GM21528 (cell line): ENCODE measurements around the gene CBFA2T3.

ENCODE experiments used
- ATAC-seq: cut with Tn5 transposase; IDR thresholded peaks from one replicate; pipeline ENCODE4 v1.9.1; 2021; ENCODE audit warnings: mild to moderate bottlenecking, moderate library complexity; ENCODE audit not compliant: unreplicated experiment, low FRiP score

Gene CBFA2T3

DNA sequence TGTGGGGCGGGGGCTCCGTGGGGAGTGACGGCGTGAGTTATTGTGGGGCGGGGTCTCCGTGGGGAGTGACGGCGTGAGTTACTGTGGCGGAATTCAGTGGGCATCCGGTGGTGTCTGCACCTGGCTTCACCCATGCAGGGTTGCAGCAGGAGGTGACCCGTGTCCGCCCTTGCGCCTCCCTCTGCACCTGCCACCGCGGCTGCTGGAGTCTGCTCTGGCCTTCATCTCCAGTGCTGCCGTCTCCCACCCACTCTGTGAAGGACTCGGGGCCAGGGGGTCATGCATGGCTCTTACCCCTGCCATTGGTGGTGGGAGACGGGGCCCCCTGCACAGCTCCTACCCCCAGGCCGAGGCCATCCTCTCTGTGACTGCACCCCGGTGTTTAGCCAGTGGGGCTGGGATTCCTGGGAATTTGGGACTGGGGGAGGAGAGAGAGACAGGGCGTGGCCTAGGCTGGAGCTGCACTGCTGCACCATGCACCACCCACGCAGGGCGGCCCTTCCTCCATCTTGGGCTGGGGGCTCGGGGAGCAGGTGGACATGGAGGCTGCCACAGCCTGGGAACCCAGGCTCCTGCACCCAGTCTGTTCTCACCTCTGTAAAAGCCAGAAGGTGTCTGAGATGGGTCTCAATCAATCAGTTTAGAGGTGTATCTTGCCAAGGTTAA is 109.3 kb downstream of the CBFA2T3 start:
- ATAC-seq, result no peak

DNA sequence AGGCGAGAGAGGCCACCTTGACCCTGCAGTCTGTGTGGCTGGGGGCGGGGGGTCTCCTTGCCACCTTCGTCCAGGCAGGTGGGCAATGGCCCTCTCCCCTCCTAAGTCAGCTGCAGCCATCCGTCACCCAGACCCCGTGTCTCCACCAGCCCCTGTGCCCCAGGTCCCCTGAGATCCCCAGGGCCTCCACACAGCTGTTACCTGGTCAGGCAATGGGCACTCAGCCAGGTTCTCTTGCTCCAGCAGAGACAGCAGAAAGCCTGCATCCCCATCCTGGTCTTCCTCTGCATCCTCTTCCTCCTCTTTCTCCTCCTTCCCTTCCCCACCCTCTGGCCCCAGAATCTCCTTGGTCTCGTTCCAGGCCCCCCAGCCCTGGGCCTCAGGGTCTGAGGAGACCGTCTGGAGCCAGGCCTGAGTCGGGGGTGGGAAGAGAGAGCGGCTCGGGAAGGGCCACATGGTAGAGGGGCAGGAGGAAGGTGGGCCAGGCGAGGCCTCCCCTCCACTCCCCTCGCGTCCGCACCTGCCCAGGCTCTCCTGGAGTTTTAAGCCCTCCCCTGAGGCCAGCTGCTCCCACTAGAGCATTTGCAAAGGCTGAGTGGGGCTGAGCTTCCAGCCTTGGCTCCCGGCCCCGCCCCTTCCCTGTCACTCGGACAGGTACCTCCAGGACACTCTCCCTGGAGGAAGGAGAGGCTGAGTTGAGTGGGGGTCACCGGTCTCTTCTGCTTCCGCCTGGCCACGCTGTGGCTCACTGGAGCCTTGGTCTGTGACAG is 110.7 kb downstream of the CBFA2T3 start, which contains the start of gene PABPN1L:
Gene PABPN1L (minus strand): TSS at position 510 of the 770 bp plus-strand sequence. CDS start 54 bp downstream, at position 456.
- no peak for ATAC-seq

DNA sequence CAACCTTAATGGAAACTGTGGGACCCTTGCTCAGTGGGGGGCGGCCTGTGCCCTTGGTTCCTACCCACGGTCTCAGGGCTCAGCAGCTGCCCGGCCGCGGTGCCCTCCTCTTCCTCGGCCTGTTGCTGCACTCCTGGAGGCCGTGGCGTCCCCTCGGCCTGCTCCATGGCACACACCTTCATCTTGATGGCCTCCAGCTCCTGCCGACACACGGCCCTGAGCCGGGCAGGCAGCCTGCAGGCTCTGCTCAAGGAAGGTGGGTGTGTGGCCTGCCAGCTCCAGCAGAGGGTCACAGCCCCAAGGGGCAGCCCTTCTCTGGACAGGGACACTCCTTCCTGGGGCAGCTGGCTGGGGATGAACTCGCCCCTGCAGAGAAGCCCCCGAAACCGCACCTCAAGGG is 111.3 kb downstream of the CBFA2T3 start:
- no peak for ATAC-seq

DNA sequence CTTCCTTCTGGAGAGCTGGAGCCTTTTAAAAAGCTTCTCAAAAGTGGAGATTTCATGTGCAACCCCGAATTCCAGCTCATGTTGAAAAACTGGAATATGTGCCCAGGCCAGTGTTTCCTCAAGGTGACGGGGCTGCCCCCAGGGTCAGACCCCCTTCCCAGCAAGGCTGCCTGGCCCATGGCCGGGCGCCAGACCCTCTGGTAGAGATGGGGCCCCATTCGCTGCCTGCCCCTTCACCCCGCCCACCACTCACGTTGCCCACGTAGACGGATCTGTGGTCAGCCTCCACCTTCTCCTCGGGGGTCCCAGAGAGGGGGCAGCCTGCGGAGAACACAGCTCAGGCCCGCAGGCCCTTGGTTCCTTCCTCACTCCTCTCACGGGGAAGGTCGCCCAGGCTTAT is 111.7 kb downstream of the CBFA2T3 start:
- no peak for ATAC-seq

DNA sequence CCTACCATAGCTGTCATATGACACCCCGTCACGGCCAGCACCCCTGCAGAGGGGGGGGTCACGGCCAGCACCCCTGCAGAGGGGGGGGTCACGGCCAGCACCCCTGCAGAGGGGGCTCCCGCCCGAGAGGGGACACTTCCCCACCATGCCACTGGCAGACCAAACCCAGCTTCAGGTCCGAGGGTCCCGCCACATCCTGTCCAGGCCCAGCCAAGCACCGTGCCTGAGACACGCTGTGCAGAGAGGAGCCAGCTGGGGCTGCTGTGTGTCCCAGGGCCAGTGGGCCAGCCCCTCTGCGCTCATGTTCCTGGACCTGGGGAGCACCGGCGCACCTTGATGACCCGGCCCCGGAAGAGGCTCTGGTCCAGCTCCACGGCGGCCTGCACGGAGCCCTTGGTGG is 112.5 kb downstream of the CBFA2T3 start:
- no peak for ATAC-seq

DNA sequence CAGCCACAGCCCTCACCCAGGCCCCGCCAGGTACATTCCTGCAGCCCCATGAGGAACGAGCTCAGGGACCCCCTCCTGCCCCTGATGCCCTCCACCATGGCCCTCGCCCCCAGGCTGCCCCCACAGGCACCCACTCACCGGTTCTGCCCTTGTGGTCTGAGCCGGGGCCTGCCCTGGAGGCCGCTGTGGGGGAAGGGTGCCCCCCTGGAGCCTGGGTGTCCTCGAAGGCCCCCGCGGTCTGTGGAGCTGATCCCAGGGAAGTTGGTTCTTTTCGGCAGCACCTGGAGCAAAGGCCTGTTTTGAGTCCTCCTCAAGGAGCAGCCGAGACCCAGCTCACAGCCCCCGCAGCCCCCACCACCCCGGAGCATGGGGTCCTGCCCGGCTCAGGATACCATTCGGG is 112.9 kb downstream of the CBFA2T3 start:
- ATAC-seq, result no peak

DNA sequence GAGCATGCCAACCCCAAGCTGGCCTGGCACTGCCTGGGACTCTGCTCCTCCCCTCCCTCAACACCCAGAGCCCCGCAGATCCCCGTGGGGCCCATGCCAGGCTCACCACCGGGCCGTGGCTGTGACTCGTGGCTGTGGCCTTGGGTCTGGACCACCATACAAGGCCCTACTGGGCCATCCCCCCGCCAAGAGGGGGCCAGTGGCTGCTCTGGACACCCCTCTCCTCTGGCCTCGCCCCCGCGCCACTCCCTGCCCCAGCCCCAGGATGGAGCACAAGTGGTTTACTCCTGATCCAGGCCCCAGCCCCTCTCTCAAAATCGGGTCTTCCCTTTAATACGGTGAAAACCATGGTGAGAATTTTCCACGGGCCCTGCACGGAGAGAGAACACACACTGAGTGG is 113.6 kb downstream of the CBFA2T3 start:
- ATAC-seq, result no peak

DNA sequence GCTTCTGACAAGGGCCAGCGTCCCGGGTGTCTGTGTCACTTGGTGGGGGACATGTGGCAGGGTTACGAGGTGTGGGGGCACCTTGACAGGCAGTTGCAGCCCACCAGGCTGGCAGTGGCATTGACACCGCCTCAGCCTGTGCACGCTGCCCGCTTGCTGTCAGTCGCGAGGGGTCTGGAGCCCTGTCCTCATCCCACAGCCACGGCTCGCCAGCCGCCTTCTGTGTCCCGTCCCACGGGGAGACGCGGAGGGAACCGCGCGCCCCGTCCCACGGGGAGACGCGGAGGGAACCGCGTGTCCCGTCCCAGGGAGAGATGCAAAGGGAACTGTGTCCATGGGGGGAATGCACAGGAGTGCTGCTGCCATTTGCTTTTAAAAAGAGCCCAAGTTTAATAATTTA is 114.0 kb downstream of the CBFA2T3 start:
- ATAC-seq, result no peak

DNA sequence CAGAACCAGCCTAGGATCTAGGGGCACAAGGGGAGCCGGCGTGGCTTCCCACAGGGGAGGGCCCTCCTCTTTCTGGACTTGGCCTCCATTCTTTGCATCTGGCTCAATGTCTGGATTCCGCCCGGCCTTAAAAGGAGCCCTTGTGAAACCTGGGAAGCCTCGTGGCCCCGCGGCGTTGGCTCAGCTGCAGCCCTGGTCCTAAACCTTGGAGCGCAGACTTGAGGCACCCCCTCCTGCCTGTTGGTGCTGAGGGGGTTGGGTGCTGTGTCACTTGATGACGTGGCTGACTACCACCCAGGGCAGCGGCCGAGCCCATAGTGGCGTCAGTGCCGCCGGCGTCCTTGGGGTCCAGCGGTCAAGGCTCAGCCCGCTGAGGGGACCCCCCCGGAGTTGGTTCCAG is 115.6 kb downstream of the CBFA2T3 start:
- ATAC-seq, result no peak

DNA sequence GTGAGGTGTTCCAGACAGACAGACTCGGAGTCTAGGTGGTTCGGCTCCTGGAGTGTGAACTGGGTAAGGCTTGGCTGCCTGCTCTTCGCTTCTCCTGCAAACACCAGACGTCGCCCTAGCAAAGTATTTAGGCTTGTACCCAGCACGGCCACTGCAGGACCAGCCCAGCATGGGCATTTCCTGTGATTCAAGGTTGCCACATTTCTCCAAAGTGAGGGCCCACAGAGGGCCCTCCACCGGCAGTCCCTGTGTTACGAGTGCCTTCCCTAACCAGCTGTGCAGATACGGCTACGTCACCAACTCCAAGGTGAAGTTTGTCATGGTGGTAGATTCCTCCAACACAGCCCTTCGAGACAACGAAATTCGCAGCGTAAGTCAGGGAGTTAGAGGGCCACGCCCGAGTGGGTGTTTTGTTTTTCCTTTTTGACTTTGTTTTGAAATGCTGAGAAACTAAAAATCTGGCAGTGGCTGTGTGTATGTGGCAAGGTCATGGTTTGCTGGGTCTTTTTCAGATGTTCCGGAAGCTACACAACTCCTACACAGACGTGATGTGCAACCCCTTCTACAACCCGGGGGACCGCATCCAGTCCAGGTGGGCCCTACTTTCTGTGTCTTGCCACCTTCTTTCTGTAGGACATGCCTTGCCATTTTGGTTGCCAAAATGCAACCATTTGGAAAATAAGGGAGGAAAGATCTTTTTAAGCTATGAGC is 117.5 kb downstream of the CBFA2T3 start:
- ATAC-seq, result no peak

DNA sequence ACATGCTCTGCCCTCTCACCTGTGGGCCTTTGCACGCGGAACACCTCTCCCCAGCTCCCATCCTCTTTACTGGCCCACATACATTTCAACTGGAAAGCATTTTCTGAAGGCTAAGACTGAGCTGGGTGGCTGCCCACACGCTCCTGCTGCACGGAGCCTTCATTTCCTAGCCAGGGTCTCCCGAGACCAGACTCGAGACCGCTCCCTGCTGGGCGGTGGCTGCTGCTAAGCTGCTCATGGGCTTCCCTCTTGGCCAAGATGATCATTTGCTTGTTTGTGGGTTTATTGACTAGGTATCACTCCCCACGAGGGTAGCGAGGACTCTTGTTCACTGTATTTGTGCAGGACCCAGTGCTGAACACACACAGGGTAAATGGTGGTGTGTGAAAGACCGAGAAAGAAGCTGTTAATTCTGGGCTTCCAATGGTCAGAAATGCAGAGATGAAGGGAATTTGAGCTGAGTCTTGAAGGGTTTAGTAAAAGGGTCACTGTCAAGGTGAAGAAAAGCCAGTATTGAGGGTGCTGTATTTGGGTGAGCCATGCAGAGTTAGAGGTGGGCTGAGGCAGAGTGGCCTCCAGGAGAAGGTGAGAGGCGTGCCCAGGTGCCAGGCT is 119.2 kb downstream of the CBFA2T3 start:
- peak; percentile 36 for ATAC-seq

DNA sequence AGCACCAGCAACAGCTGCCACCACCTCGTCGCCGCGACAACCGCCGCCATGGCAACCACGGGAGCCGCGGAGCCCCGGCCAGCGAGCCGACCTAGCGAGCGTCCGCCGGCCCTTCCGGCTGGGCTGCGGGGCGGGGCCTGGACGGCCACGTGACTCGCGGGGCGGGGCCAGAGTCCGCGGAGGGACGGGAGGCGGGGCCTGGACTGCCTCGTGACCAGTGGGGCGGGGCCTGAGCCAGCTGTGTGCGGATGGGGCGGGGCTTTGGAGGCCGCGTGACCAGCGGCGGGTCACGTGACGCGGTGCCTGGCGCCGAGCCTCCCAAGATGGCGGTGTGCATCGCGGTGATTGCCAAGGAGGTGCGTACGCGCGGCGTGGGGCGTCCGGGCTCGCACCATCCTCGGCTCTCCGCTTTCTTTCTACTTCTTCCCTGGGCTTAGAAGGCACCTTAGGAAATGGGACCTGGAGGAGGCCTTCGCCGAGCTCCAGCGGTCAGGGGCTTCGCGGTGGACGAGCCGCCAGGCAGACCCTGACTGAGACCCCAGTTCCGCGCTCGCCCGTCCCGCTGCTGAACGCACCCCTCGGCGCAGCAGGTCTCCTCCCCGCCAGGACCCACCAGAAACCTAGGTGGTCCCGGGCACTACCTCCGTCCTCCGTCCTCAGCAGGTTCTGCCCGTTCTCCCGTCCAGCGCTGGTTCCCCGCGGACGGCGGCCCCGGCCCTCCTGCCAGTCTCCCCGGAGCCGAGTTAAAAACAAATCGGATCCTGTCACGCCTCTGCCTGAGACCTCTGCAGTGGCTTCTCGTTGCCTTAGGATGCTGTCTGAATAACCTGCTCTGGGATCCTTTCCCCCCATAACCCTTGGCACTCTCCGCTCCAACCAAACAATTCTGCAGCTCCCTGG is 119.9 kb downstream of the CBFA2T3 start, which contains the start of the genes GALNS and TRAPPC2L:
Gene GALNS (minus strand): TSS at position 120 of the 900 bp plus-strand sequence. CDS start 70 bp downstream, at position 50.
Gene TRAPPC2L (plus strand): TSS at position 300 of the 900 bp plus-strand sequence. CDS start 24 bp downstream, at position 324.
- peak; percentile 68 for ATAC-seq

DNA sequence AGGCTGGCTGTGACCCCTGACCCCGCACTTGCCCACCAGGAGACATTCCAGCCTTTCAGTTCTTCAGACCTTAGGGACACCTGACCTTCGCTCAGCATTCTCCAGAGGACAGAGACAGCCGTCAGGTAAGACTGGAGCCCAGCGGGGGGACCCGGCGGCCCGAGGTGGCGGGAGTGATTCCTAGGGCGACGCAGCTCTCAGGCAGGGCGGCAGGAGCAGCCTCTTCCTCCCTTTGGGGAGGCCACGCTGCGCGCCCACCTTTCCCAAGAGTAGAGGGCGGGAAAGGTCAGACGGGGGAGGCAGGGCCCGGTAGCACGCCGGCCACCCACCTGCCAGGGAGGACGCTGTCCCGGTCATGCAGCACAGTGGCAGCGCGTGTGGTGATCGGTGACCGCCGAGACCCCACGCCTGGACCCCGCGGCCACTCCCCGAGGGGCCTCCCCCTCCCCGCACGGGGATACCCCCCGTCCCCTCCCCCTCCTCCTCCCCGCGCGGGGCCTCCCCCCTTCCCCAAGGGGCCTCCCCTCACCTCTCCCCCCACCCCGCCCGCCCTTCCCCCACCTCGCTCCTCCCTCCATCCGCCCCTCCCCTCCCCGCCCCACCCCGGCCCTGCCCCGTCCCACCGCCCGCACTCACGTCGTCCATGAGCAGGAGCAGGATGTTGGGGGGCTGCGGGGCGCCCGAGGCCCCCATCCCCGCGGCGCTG is 120.7 kb downstream of the CBFA2T3 start:
- ATAC-seq, result peak; percentile 9

DNA sequence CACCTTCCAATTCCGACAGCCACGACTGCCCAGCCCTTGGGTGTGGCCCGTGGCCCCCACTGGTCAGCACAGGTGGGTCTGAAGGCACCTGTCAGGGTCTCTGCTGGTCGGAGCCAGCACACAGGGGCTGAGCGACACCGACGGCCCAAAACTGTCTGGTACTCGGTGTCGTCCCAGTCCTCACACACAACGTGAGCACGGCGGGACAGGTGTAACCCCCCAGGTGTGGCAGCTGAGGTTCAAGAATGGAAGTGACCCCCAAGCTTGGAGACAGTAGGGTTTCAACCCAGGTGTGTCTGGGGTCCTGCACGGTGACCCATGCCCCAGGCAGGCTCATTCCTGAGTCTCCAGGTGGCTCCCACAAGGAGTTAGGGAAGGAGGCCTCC is 121.3 kb downstream of the CBFA2T3 start:
- ATAC-seq, result no peak

DNA sequence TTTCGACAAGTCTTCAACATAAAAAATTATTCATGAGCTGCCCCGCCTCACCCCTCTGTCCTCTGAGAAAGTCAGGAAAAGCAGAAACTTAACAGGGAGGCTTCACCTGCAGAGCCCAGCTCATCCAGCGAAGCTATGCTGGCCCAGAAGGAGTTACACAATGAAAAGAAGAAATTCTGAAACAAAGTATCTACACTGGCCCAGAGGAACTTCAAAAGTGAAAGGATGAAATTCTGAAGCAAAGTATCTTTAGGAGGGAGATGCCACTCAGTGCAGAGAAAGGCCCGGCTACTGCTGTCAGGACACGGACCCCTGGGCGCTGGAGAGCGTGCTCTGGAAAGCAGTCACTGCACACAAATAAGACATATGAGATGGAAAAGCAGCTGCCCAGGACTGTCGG is 121.8 kb downstream of the CBFA2T3 start:
- ATAC-seq, result no peak

DNA sequence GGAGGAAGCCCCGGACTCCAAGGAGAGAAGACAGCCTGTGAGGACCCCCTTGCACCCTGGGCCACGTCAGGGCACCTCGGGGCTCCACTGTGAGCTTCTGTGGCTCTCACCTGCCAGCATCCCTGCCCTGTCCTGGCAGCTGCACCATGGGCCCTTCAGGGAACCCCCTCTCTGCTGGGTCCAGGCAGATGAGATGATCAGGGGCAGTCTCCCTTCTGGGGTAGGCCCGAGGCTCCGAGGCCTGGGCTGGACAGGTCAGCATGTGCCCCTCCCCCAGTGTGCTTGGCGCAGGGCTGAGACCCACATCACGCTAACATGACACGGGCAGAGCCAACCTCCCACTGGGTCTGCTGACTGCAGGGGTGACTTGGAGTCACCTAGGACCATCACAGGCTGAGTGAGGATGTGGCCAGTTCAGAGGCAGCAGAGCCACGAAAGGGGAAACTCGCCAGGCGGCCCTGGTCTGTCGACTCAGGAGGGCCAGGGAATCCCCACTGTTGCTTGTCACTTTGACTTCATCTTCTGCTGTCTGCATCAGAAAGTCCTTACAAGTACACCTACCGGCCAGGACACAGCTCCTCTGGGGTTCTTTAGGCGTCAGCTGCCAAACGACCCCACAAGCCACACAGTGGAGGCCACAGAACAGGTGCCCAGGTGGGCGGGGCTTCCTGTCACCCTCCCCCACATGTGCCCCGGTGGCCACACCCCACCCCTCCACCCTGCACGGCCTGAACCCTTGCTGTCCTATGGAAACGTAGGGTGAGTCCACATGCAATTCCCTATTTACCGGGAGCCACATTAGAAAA is 122.5 kb downstream of the CBFA2T3 start:
- ATAC-seq, result no peak

DNA sequence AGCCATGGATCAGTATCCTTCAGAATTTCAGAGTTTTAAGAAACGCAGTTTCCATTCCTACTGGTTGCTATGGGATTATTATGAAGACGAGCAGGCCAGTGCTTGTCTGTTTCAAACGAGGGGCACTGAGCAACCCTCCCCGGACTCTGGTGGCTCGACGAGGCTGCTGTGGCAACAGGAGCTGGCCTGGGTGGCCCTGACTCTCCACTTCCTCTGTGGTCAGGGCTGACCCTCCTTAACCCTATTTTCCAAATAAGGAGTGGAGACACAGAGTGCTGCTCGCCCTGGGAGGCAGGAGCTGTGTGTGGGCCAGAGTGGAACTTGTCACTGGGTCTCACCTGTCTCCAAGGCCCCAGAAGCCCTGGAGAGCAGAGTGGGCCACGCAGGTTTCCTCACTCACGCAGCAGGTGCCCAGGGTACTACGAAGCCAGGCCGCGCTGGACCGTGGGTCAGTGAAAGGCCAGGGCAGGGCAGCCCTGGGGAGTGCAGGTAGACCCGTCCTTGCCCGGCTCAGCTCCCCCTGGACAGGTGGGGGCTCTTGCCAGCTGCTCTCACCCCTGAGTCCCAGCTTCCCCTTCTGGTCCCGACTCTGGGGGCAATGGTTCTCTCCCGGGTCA is 123.6 kb downstream of the CBFA2T3 start:
- ATAC-seq, result no peak

DNA sequence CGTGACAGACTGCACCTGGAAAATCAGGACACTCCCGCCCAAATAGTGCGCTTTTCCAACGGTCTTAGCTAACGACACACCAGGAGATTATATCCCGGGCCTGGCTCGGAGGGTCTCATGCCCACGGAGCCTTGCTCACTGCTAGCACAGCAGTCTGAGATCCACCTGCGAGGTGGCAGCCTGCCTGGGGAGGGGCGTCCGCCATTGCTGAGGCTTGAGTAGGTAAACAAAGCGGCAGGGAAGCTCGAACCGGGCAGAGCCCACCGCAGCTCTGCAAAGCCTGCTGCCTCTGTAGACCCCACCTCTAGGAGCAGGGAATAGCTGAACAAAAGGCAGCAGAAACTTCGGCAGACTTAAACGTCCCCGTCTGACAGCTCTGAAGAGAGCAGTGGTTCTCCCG is 125.4 kb downstream of the CBFA2T3 start:
- no peak for ATAC-seq
